GM12872 (cell line): ENCODE data around the gene CKM.

Source experiments
- CTCF ChIP-seq: IDR thresholded peaks from 3 replicates; pipeline ENCODE4 v1.5.1; 2011; ENCODE audit warnings: low read depth, mild to moderate bottlenecking, low read length, moderate library complexity; ENCODE audit not compliant: insufficient read depth

The CKM gene

DNA sequence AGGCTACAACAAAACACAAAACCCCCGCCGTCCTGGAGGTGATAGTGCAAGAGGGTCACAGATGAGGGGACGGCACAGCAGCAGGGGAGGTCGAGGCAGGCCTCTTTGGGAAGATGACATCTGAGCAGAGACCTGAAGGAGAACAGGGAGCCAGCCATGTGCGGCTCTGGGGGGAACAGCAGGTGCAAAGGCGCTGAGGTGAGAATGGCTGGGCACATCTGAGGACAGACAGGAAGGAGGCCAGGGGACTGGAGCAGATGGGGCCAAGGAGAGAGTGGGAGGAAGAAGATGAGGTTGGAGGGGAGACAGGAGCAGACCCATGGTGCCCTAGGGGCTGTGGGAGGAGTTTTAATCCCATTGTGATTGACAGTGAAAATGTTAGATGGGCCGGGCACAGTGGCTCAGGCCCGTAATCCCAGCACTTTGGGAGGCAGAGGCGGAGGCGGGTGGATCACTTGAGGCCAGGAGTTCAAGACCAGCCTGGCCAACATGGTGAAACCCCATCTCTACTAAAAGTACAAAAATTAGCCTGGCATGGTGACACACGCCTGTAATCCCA lies 1.8 kb upstream of the CKM start:
- TF ChIP-seq CTCF = no peak

DNA sequence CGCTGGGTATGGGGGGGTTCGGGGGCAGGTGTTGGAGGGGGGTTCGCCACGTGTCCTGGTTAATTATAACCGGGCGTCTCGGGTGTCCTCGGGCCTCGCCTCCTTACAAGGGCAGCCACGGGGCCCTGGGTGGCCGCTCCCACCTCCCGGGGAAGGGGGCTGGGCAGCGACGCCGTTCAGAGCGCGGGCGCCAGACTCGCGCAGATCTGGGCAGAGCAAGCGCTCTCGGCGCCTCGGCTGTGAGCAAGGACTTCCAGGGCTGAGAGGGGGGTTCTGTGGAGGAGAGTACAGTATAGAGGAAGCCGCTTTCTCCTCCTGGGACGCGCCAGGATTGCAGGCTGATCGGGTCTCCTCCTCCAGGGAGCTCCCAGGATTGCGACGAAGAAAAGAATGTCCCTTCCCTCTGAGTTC lies 1.0 kb upstream of the CKM start:
- no peak for TF ChIP-seq CTCF

DNA sequence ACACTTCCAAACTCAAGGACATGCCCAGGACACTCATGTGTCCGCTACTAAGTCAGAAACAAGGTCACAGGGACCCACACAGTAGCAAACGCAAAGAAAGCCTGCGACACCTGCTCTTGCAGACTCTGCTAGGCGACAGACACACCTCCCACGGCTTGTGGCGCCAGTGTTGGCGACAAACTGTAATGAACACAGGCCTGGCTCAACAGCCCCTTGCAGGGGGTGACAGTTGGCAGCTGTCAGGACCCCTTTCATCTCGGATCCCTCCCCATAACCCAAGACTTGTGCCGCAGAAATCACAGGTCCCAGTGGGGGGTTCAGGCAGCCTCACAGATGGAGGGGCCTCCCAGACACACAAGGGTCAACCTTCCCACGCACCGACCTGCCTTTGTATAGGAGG lies 364 bp downstream of the CKM start:
- no peak for TF ChIP-seq CTCF

GRCh38 chr19:45321848-45322247 lies 827 bp downstream of the CKM start:
- TF ChIP-seq CTCF = no peak

- no peak for TF ChIP-seq CTCF
Measured at GRCh38 chr19:45320997-45321775, 1.5 kb downstream of the CKM start.

DNA sequence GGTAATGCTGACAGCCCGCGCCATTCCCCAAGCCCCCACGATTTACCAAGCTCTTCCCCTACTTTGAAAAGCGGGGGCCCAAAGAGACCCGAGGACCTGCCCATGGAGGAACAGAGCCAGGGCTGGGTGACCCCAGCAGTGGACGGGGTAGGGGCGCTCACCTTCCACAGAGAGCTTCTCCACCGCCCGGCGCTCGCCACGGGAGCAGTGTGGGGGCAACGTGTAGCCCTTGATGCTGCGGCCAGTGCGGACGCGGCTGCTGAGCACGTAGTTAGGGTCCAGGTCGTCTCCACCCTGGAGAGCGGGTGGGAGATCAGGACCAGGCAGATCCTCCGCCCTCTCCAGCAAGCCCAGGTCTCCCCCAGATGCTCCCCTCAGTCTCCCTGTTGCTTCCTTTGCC lies 7.4 kb downstream of the CKM start:
- no peak for TF ChIP-seq CTCF

DNA sequence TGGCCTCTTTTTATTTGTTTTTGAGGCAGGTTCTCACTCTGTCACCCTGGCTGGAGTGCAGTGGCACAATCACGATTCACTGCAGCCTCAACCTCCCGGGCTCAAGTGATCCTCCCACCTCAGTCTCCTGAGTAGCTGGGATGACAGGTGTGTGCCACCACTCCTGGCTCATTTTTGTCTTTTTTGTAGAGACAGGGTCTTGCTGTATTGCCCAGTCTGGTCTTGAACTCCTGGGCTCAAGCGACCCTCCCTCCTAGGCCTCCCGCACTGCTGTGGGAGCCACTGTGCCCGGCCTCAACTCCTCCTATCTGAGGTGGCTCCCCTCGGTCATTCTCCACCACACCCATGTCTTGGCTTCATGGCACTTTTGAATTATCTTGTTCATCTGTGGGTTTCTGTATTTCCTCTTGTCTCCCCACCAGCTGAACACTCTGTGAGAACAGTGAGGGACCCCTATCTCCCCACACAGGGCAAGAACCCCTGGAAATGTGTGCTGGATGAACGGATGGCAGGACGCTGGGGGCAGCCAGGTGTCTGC lies 7.9 kb downstream of the CKM start:
- no peak for TF ChIP-seq CTCF
